HEK293T (cell line): Measurements from ENCODE around the gene IL4R.

Experiments used
- ELF4 ChIP-seq: fragments of 450-650 bp; IDR thresholded peaks from 2 replicates; pipeline ENCODE4 v1.6.1; 2017; ENCODE audit warnings: antibody characterized with exemption
- FOXK2 ChIP-seq: fragments of 450-650 bp; IDR thresholded peaks from 2 replicates; pipeline ENCODE4 v1.6.1; 2016; ENCODE audit warnings: mild to moderate bottlenecking
- HDGF ChIP-seq: fragments of 450-650 bp; IDR thresholded peaks from 2 replicates; pipeline ENCODE4 v1.6.1; 2017; ENCODE audit warnings: antibody characterized with exemption, borderline replicate concordance
- NFRKB ChIP-seq: fragments of 450-650 bp; IDR thresholded peaks from 2 replicates; pipeline ENCODE4 v1.6.1; 2016; ENCODE audit warnings: mild to moderate bottlenecking, moderate library complexity
- SUZ12 ChIP-seq: fragments of 450-650 bp; IDR thresholded peaks from 2 replicates; pipeline ENCODE4 v1.6.1; 2016; ENCODE audit warnings: mild to moderate bottlenecking
- TARDBP ChIP-seq: fragments of 450-650 bp; IDR thresholded peaks from 2 replicates; pipeline ENCODE4 v1.6.1; 2016

GRCh38 chr16:27368358-27368722 is 54.6 kb downstream of the IL4R start:
- TF ChIP-seq HDGF, result no peak
- TF ChIP-seq SUZ12, result no peak
- TF ChIP-seq ELF4, result no peak
- no peak for TF ChIP-seq TARDBP
- TF ChIP-seq FOXK2, result no peak
- no peak for TF ChIP-seq NFRKB
